ENCODE data around the gene KCNAB1.
"Not testable (repeated sequence)": the region's sequence is repeated elsewhere in the genome, so short reads cannot be mapped to it uniquely, and the experiment has no call there.

KCNAB1 gene

GRCh38 chr3:156176629-156177210 is 56.3 kb downstream of the KCNAB1 start:
- no peak for DNase-seq

- DNase-seq = no peak
Observed at GRCh38 chr3:156180077-156180476, 59.7 kb downstream of the KCNAB1 start.

- no peak for DNase-seq
Observed at GRCh38 chr3:156181509-156181908, 61.1 kb downstream of the KCNAB1 start.

- DNase-seq = no peak
Observed at GRCh38 chr3:156183396-156183795, 63.0 kb downstream of the KCNAB1 start.

GRCh38 chr3:156184156-156184555 is 63.8 kb downstream of the KCNAB1 start:
- DNase-seq = peak in 1 of 14 donors; percentile 44

GRCh38 chr3:156187146-156187769 is 66.9 kb downstream of the KCNAB1 start:
- no peak for DNase-seq

- no peak for DNase-seq
Observed at GRCh38 chr3:156188757-156189156, 68.4 kb downstream of the KCNAB1 start.

GRCh38 chr3:156189927-156190326 is 69.5 kb downstream of the KCNAB1 start:
- DNase-seq = no peak

- not testable (repeated sequence) for DNase-seq
Observed at GRCh38 chr3:156194945-156195344, 74.6 kb downstream of the KCNAB1 start.

GRCh38 chr3:156197152-156197551 is 76.8 kb downstream of the KCNAB1 start:
- DNase-seq = not testable (repeated sequence)

- no peak for DNase-seq
Observed at GRCh38 chr3:156201411-156202405, 81.3 kb downstream of the KCNAB1 start.

GRCh38 chr3:156206157-156206556 is 85.8 kb downstream of the KCNAB1 start:
- DNase-seq = no peak

- no peak for DNase-seq
Observed at GRCh38 chr3:156207802-156208685, 87.7 kb downstream of the KCNAB1 start.

- DNase-seq = no peak
Observed at GRCh38 chr3:156209631-156210335, 89.4 kb downstream of the KCNAB1 start.

- DNase-seq = no peak
Observed at GRCh38 chr3:156211583-156211982, 91.2 kb downstream of the KCNAB1 start.

- no peak for DNase-seq
Observed at GRCh38 chr3:156214676-156215075, 94.3 kb downstream of the KCNAB1 start.

- no peak for DNase-seq
Observed at GRCh38 chr3:156215751-156216150, 95.4 kb downstream of the KCNAB1 start.

- DNase-seq = no peak
Observed at GRCh38 chr3:156216216-156216615, 95.8 kb downstream of the KCNAB1 start.

GRCh38 chr3:156216852-156217251 is 96.5 kb downstream of the KCNAB1 start:
- no peak for DNase-seq

GRCh38 chr3:156217674-156218352 is 97.4 kb downstream of the KCNAB1 start:
- DNase-seq = no peak

GRCh38 chr3:156218353-156218744 is 98.0 kb downstream of the KCNAB1 start:
- DNase-seq = no peak

All from C1 segment of cervical spinal cord (tissue), 14 donors.